Liver (tissue), 10 donors: Measurements from ENCODE around the gene FRG2C. TPM values are rescaled to one million over a fixed set of nuclear protein-coding genes. Genes with fewer than 3 reads are reported as not detected.

Source experiments
- DNase-seq: peaks from one replicate; pipeline ENCODE4 v3.0.0-alpha.2; 2017; ENCODE audit warnings: low spot score
- H3K27ac ChIP-seq, 2 donors: one replicate each; pipeline ENCODE4 v1.7.0; 2013; ENCODE audit warnings: inconsistent platforms in 2 of 2, low read length in 2 of 2, control low read depth in 1 of 2, low read depth in 1 of 2, mild to moderate bottlenecking in 1 of 2
- H3K27me3 ChIP-seq, 4 donors: one replicate each; pipeline versions ENCODE4 v1.6.1 to v1.7.0; 2013; ENCODE audit warnings: low read length in 3 of 4, inconsistent platforms in 1 of 4, mild to moderate bottlenecking in 1 of 4, moderate library complexity in 1 of 4; ENCODE audit not compliant: control insufficient read depth in 4 of 4, insufficient read depth in 4 of 4
- H3K36me3 ChIP-seq, 4 donors: one replicate each; pipeline versions ENCODE4 v1.6.1 to v1.7.0; 2013; ENCODE audit warnings: low read length in 3 of 4, mild to moderate bottlenecking in 3 of 4, low read depth in 1 of 4, moderate library complexity in 1 of 4; ENCODE audit not compliant: control insufficient read depth in 4 of 4, insufficient read depth in 3 of 4
- H3K4me1 ChIP-seq, 4 donors: one replicate each; pipeline versions ENCODE4 v1.6.1 to v1.7.0; 2013; ENCODE audit warnings: low read length in 3 of 4, mild to moderate bottlenecking in 3 of 4, moderate library complexity in 1 of 4; ENCODE audit not compliant: control insufficient read depth in 4 of 4, insufficient read depth in 4 of 4
- H3K4me3 ChIP-seq, 3 donors: one replicate each; pipeline versions ENCODE4 v1.6.1 to v1.7.0; 2013; ENCODE audit warnings: low read length in 3 of 3, control low read depth in 1 of 3, low read depth in 1 of 3, mild to moderate bottlenecking in 1 of 3
- H3K9ac ChIP-seq, 2 donors: one replicate each; pipeline ENCODE4 v1.7.0; 2013; ENCODE audit warnings: low read length in 2 of 2, mild to moderate bottlenecking in 2 of 2, moderate library complexity in 2 of 2, control low read depth in 1 of 2, low read depth in 1 of 2
- H3K9me3 ChIP-seq, 4 donors: one replicate each; pipeline versions ENCODE4 v1.6.1 to v1.7.0; 2013; ENCODE audit warnings: low read length in 3 of 4; ENCODE audit not compliant: control insufficient read depth in 4 of 4
- FOXA2 ChIP-seq: IDR thresholded peaks from 2 replicates; pipeline ENCODE4 v1.6.1; 2016; ENCODE audit warnings: antibody characterized with exemption
- HNF4G ChIP-seq: IDR thresholded peaks from 2 replicates; pipeline ENCODE4 v1.6.1; 2016; ENCODE audit warnings: antibody characterized with exemption
- JUND ChIP-seq, 2 donors: IDR thresholded peaks; 2 replicates each; pipeline ENCODE4 v1.6.1; 2016; ENCODE audit warnings: antibody characterized with exemption in 2 of 2
- NR2F2 ChIP-seq: IDR thresholded peaks from 2 replicates; pipeline ENCODE4 v1.6.1; 2016; ENCODE audit warnings: antibody characterized with exemption
- RAD21 ChIP-seq, 2 donors: IDR thresholded peaks; 2 replicates each; pipeline ENCODE4 v1.6.1; 2016; ENCODE audit warnings: antibody characterized with exemption in 2 of 2, mild to moderate bottlenecking in 2 of 2
- RXRA ChIP-seq, 2 donors: IDR thresholded peaks; 2 replicates each; pipeline ENCODE4 v1.6.1; 2017 to 2018; ENCODE audit warnings: antibody characterized with exemption in 2 of 2, mild to moderate bottlenecking in 1 of 2
- SP1 ChIP-seq: IDR thresholded peaks from 2 replicates; pipeline ENCODE4 v1.6.1; 2018; ENCODE audit warnings: antibody characterized with exemption, mild to moderate bottlenecking
- WGBS: extraction: QIAGEN DNeasy Blood & Tissue Kit; methylation state at CpG from one replicate; pipeline ENCODE4 v1.1.7; 2013; 5-methylcytosine and 5-hydroxymethylcytosine counted together
- polyA plus RNA-seq, 2 donors: library from polyadenylated mRNA; stranded (reverse) in 1 of 2; unstranded in 1 of 2; fragments of 200-250 nt in 1 of 2; fragments of >200 nt in 1 of 2; fragmentation: Nextera tagmentation in 1 of 2; extraction: Ambion mirVana in 1 of 2; gene quantifications; one replicate each; pipeline versions ENCODE4 v1.2.1 to v1.2.3, GENCODE V29; 2013 to 2015
- small RNA-seq: library from RNA; depleted of rRNA; stranded (forward); fragments of <200 nt; gene quantifications from one replicate; pipeline ENCODE3, GENCODE V24; 2014
- total RNA-seq, 2 donors: library from RNA; depleted of rRNA; stranded (reverse); fragments of >200 nt; gene quantifications; one replicate each; pipeline ENCODE4 v1.2.3, GENCODE V29; 2014
- TF ChIP-seq, protein P1 (sequence below): IDR thresholded peaks from 2 replicates; pipeline ENCODE4 v1.6.1; 2016; ENCODE audit warnings: antibody characterized with exemption, mild to moderate bottlenecking
- TF ChIP-seq, protein P2 (sequence below): IDR thresholded peaks from 2 replicates; pipeline ENCODE4 v1.6.1; 2016; ENCODE audit warnings: antibody characterized with exemption
- donor health status: healthy.
- donor health status: healthy.
- donor health status: healthy.
- donor health status: healthy.
- donor health status: healthy.

Gene FRG2C
- total and polyA plus RNA-seq, 4 donors: not detected

DNA sequence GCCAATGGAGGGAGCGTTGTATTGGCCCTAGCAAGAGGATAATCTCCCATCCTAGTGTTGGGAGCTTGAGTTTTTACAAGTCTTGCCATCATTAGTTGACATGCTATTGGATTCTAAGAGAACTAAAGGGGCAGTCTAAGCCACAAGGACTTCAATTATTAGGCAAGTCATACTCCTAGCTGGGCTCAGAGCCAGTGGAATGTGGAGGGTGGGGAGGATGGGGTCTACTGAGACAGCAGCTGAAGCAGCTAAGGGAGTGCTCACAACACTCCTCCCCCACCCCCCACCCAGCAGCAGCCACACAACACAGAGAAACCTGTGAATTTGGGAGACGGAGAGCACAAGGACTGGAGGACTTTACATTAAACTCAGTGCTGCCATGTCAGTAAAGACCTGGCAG is 27.9 kb downstream of the FRG2C start:
- DNase-seq: no peak
- Histone ChIP-seq H3K27me3 (no peaks in the 10 kb centered on the region), H3K9ac (no peak overlapping the region), H3K4me1 (no peaks in the 10 kb centered on the region), H3K9me3 (peaks cover 2 to 9% (median 3%) of the 10 kb centered on the region in 4 donors), H3K4me3 (no peak overlapping the region), H3K27ac (no peak overlapping the region), H3K36me3 (no peaks in the 10 kb centered on the region)
- no peak for TF ChIP-seq RXRA (IDR thresholded peaks at IDR 0.05)
- TF ChIP-seq, protein P1, sequence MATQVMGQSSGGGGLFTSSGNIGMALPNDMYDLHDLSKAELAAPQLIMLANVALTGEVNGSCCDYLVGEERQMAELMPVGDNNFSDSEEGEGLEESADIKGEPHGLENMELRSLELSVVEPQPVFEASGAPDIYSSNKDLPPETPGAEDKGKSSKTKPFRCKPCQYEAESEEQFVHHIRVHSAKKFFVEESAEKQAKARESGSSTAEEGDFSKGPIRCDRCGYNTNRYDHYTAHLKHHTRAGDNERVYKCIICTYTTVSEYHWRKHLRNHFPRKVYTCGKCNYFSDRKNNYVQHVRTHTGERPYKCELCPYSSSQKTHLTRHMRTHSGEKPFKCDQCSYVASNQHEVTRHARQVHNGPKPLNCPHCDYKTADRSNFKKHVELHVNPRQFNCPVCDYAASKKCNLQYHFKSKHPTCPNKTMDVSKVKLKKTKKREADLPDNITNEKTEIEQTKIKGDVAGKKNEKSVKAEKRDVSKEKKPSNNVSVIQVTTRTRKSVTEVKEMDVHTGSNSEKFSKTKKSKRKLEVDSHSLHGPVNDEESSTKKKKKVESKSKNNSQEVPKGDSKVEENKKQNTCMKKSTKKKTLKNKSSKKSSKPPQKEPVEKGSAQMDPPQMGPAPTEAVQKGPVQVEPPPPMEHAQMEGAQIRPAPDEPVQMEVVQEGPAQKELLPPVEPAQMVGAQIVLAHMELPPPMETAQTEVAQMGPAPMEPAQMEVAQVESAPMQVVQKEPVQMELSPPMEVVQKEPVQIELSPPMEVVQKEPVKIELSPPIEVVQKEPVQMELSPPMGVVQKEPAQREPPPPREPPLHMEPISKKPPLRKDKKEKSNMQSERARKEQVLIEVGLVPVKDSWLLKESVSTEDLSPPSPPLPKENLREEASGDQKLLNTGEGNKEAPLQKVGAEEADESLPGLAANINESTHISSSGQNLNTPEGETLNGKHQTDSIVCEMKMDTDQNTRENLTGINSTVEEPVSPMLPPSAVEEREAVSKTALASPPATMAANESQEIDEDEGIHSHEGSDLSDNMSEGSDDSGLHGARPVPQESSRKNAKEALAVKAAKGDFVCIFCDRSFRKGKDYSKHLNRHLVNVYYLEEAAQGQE: no peak
- no peak for TF ChIP-seq JUND (IDR thresholded peaks at IDR 0.05)
- no peak for TF ChIP-seq SP1
- no peak for TF ChIP-seq HNF4G
- TF ChIP-seq, protein P2, sequence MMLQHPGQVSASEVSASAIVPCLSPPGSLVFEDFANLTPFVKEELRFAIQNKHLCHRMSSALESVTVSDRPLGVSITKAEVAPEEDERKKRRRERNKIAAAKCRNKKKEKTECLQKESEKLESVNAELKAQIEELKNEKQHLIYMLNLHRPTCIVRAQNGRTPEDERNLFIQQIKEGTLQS: no peak
- TF ChIP-seq NR2F2: no peak
- TF ChIP-seq RAD21 (IDR thresholded peaks at IDR 0.05): no peak
- no peak for TF ChIP-seq FOXA2
- 48% methylated on average over 2 of the region's 2 CpGs for WGBS

Small RNA genes lying within 50 kb of the gene (small RNA-seq; reads per million reads assigned to genes)
- gene AC108724.2: not detected

Other genes starting within 250 kb of the FRG2C start
- gene ZNF717, start 121.2 kb downstream of the FRG2C start, total RNA-seq: 1 to 10 TPM; 7.7 TPM
- gene ZNF717, start 121.2 kb downstream of the FRG2C start, polyA plus RNA-seq: 1 to 10 TPM; 2.0 to 5.5 TPM